Endothelial cell of umbilical vein (primary cell): ENCODE results near the gene CDK17.

Source experiments
- CTCF ChIP-seq, 2 donors: IDR thresholded peaks; 1 replicate in 1 of 2; 2 replicates in 1 of 2; pipeline ENCODE4 v1.5.1; 2011; ENCODE audit warnings: low read length in 2 of 2, mild to moderate bottlenecking in 2 of 2, moderate library complexity in 2 of 2, control low read depth in 1 of 2, inconsistent platforms in 1 of 2, low read depth in 1 of 2; ENCODE audit not compliant: insufficient read depth in 1 of 2; ENCODE audit errors: extremely low read depth in 1 of 2
- FOS ChIP-seq: IDR thresholded peaks from 2 replicates; pipeline ENCODE4 v1.6.1; 2011; ENCODE audit warnings: mild to moderate bottlenecking, low read length, moderate library complexity, borderline replicate concordance; ENCODE audit not compliant: insufficient read depth
- POLR2A ChIP-seq: IDR thresholded peaks from 2 replicates; pipeline ENCODE4 v1.6.1; 2012; ENCODE audit warnings: low read depth, mild to moderate bottlenecking, control low read depth, low read length

GRCh38 chr12:96386794-96387193 is 13.4 kb downstream of the CDK17 start:
- TF ChIP-seq POLR2A (no peak), CTCF (IDR thresholded peaks at IDR 0.05; ENCODE audit: extremely low read depth in 1 of 2, insufficient read depth in 1 of 2, low read depth in 1 of 2, low read length in 2 of 2) (no peak), FOS (no peak)
